Measurements from ENCODE around the gene LTBR. TPM values are rescaled to one million over a fixed set of nuclear protein-coding genes. Genes with fewer than 3 reads are reported as not detected.

LTBR gene
- polyA plus RNA-seq, 2 of the 4 experiments (the other 2 are of a cell fraction): 57.3 to 110 TPM

- no peak for ATAC-seq
- H3K4me2 ChIP-seq: no peak overlapping the region
- peak overlapping the region; percentile 99 to 100 for H3K27ac ChIP-seq
- ChIA-PET CTCF (interaction anchor here (1.7 to 7.0 kb wide), 4 partner anchors 26 to 59 kb away, joined by 3 to 51 read pairs (median 8); partner anchors contain the start of gene TNFRSF1A), POLR2A (interaction anchor here (2.7 to 2.9 kb wide), 2 partner anchors 11 to 45 kb away, joined by 12 to 38 read pairs; no protein-coding TSS in a partner anchor)
- no peak for DNase-seq (ENCODE audit: low read depth in 1 of 2, low spot score in 1 of 2)
- no peak for FAIRE-seq
- TF ChIP-seq SREBF2 (IDR thresholded peaks at IDR 0.05) (no peak), CBX8 (IDR thresholded peaks at IDR 0.05) (no peak), KDM5A (IDR thresholded peaks at IDR 0.05) (no peak), TFCP2L1 (CRISPR knock-in tag; IDR thresholded peaks at IDR 0.05) (no peak), RFX5 (IDR thresholded peaks at IDR 0.05) (no peak), PHF8 (IDR thresholded peaks at IDR 0.05; ENCODE audit: borderline replicate concordance, low read depth) (no peak), ZFP36 (IDR thresholded peaks at IDR 0.05; ENCODE audit: borderline replicate concordance, partially characterized antibody) (no peak), BHLHE40 (IDR thresholded peaks at IDR 0.05; ENCODE audit: low read depth, low read length) (no peak), NR3C1 (IDR thresholded peaks at IDR 0.05) (no peak), FOSB (CRISPR knock-in tag; IDR thresholded peaks at IDR 0.05) (no peak), CEBPB (IDR thresholded peaks at IDR 0.05) (no peak), POLR2A (IDR thresholded peaks at IDR 0.05; ENCODE audit: low read length) (no peak), USF2 (IDR thresholded peaks at IDR 0.05) (no peak), SMC3 (IDR thresholded peaks at IDR 0.05) (no peak), HOXA7 (CRISPR knock-in tag; IDR thresholded peaks at IDR 0.05) (no peak), HOXB5 (CRISPR knock-in tag; IDR thresholded peaks at IDR 0.05) (no peak)
- WGBS (ENCODE audit: missing lambda C conversion rate): 89% methylated on average over 7 of the region's 7 CpGs
- peaks cover 43% of the 10 kb centered on the region for H3K4me1 ChIP-seq
- no peak overlapping the region for H3K4me3 ChIP-seq
- no peaks in the 10 kb centered on the region for H3K9me3 ChIP-seq
Measured at GRCh38 chr12:6382371-6382770, 1.6 kb upstream of the LTBR start.

GRCh38 chr12:6382982-6383381 lies 980 bp upstream of the LTBR start:
- CTCF ChIA-PET: interaction anchor here (0.9 to 7.0 kb wide), 10 partner anchors 8 to 83 kb away, joined by 4 to 51 read pairs (median 12); partner anchors contain the start of gene SCNN1A
- FAIRE-seq: no peak

More at GRCh38 chr12:6382982-6383381, 980 bp upstream of the LTBR start:
- Histone ChIP-seq H3K4me3 (peak overlapping the region; percentile 83; the same call in 2 of the 3 replicates), H3K4me2 (peak overlapping the region; percentile 98), H3K27ac (peak overlapping the region; percentile 99 to 100), H3K9me3 (no peaks in the 10 kb centered on the region), H3K4me1 (peaks cover 43% of the 10 kb centered on the region)
- no peak for DNase-seq (ENCODE audit: low read depth in 1 of 2, low spot score in 1 of 2)
- TF ChIP-seq TFCP2L1 (CRISPR knock-in tag; IDR thresholded peaks at IDR 0.05): no peak
- no peak for TF ChIP-seq SREBF2 (IDR thresholded peaks at IDR 0.05)
- TF ChIP-seq HOXA7 (CRISPR knock-in tag; IDR thresholded peaks at IDR 0.05): no peak
- no peak for TF ChIP-seq CHD2 (IDR thresholded peaks at IDR 0.05; ENCODE audit: low read length, partially characterized antibody)
- no peak for TF ChIP-seq EHF (CRISPR knock-in tag; IDR thresholded peaks at IDR 0.05)
- TF ChIP-seq JUNB (IDR thresholded peaks at IDR 0.05): no peak
- TF ChIP-seq FOSB (CRISPR knock-in tag; IDR thresholded peaks at IDR 0.05): no peak
- TF ChIP-seq RAD21 (conservative IDR thresholded peaks at IDR 0.05 in 1 of 2, IDR thresholded peaks at IDR 0.05 in 1 of 2): no peak
- TF ChIP-seq KDM1A (IDR thresholded peaks at IDR 0.05; ENCODE audit: low read depth): no peak
- TF ChIP-seq E2F6 (IDR thresholded peaks at IDR 0.05; ENCODE audit: borderline replicate concordance, low read depth): no peak
- no peak for TF ChIP-seq RARB (CRISPR knock-in tag; IDR thresholded peaks at IDR 0.05)
- TF ChIP-seq ZNF302 (CRISPR knock-in tag; IDR thresholded peaks at IDR 0.05): no peak
- no peak for TF ChIP-seq ESRRA (IDR thresholded peaks at IDR 0.05; ENCODE audit: borderline replicate concordance, low read length)
- no peak for TF ChIP-seq NFE2L2 (conservative IDR thresholded peaks at IDR 0.05; ENCODE audit: low read length)
- TF ChIP-seq CBX2 (IDR thresholded peaks at IDR 0.05; ENCODE audit: borderline replicate concordance, low read depth): no peak
- ATAC-seq: no peak
- POLR2A ChIA-PET: interaction anchor here (1.3 to 2.9 kb wide), 8 partner anchors 9 to 60 kb away, joined by 4 to 38 read pairs (median 12); partner anchors contain the start of gene SCNN1A
- 91% methylated on average over 6 of the region's 6 CpGs for WGBS (ENCODE audit: missing lambda C conversion rate)

Measured in A549 (cell line).